Panc1 (cell line): Measurements from ENCODE around the gene DR1. TPM values are rescaled to one million over a fixed set of nuclear protein-coding genes. Genes with fewer than 3 reads are reported as not detected.

ENCODE experiments used
- ATAC-seq: fragments of 200-7000 bp; cut with Tn5 transposase; 2 replicates; pipeline ENCODE4 v1.9.1; 2020; ENCODE audit warnings: mild to moderate bottlenecking, moderate library complexity
- BruUV-seq: library from RNA; stranded (reverse); fragments of 400-500 nt; replicated peaks from 2 replicates; lab custom pipeline; 2021; lab: Mats Ljungman, UMichigan
- CTCF ChIA-PET: fragments of 300-600 bp; sonication (Branson Sonifier 250); formaldehyde crosslinking; loops from one replicate; lab custom pipeline; 2022; ENCODE audit warnings: antibody characterized with exemption; lab: Charles Lee
- POLR2A ChIA-PET: fragments of 300-600 bp; sonication (Branson Sonifier 250); formaldehyde crosslinking; loops from one replicate; lab custom pipeline; 2022; ENCODE audit warnings: antibody characterized with exemption; lab: Charles Lee
- DNase-seq: peaks from one replicate; pipeline ENCODE4 v3.0.0-alpha.2; 2010; ENCODE audit warnings: low read depth, low spot score
- H3K27ac ChIP-seq: 2 replicates; pipeline ENCODE4 v1.5.1; 2011; ENCODE audit warnings: mild to moderate bottlenecking, low read length, inconsistent platforms
- H3K27me3 ChIP-seq: fragments of 200-500 bp; sonication (Bioruptor generic); 2 replicates; pipeline ENCODE4 v1.6.0; 2014; ENCODE audit warnings: low read length, inconsistent platforms; ENCODE audit not compliant: control insufficient read depth, insufficient read depth
- H3K36me3 ChIP-seq: fragments of 200-500 bp; sonication (Bioruptor generic); 2 replicates; pipeline ENCODE4 v1.5.1; 2014; ENCODE audit warnings: inconsistent platforms, mild to moderate bottlenecking, low read length, moderate library complexity; ENCODE audit not compliant: control insufficient read depth, insufficient read depth
- H3K4me1 ChIP-seq: 2 replicates; pipeline ENCODE4 v1.5.1; 2011; ENCODE audit warnings: inconsistent platforms, mild to moderate bottlenecking, low read length, moderate library complexity; ENCODE audit not compliant: control insufficient read depth, insufficient read depth
- H3K4me3 ChIP-seq, 2 experiments: 2 replicates each; pipeline ENCODE4 v1.5.1; 2011 to 2012; ENCODE audit warnings: low read depth in 2 of 2, low read length in 2 of 2, mild to moderate bottlenecking in 2 of 2, inconsistent platforms in 1 of 2, moderate library complexity in 1 of 2
- H3K9me3 ChIP-seq: fragments of 200-500 bp; sonication (Bioruptor generic); 2 replicates; pipeline ENCODE4 v1.5.1; 2014; ENCODE audit warnings: low read depth, mild to moderate bottlenecking, inconsistent platforms, low read length, moderate library complexity; ENCODE audit not compliant: control insufficient read depth, insufficient read depth
- POLR2AphosphoS5 ChIP-seq: IDR thresholded peaks from 2 replicates; pipeline ENCODE4 v1.6.1; 2012; ENCODE audit warnings: mild to moderate bottlenecking, low read depth, low read length, moderate library complexity
- REST ChIP-seq, 2 experiments: IDR thresholded peaks; 2 replicates each; pipeline ENCODE4 v1.6.1; 2011 to 2012; ENCODE audit warnings: low read depth in 2 of 2, control low read depth in 1 of 2, low read length in 1 of 2, mild to moderate bottlenecking in 1 of 2, moderate library complexity in 1 of 2; ENCODE audit not compliant: insufficient read depth in 1 of 2
- SIN3A ChIP-seq: IDR thresholded peaks from 2 replicates; pipeline ENCODE4 v1.6.1; 2012; ENCODE audit warnings: low read depth, mild to moderate bottlenecking, low read length, moderate library complexity, borderline replicate concordance; ENCODE audit not compliant: insufficient read depth
- TCF7L2 ChIP-seq: IDR thresholded peaks from 2 replicates; pipeline ENCODE4 v1.6.1; 2011; ENCODE audit warnings: mild to moderate bottlenecking, low read depth, low read length, inconsistent platforms
- in situ Hi-C: cut with HindIII; loops from 2 replicates; pipeline ENCODE4 v1.10.0; 2016; ENCODE audit warnings: low sequenced_read_pairs, low pct_unique_long_range_greater_than_20kb
- intact Hi-C: fragments of 100-400 bp; cut with micrococcal nuclease; formaldehyde crosslinking; loops from one replicate; pipeline ENCODE4 v1.10.0; 2022; ENCODE audit not compliant: unreplicated experiment
- total RNA-seq: library from RNA; stranded (reverse); gene quantifications from one replicate; pipeline ENCODE4 v1.2.1, GENCODE V29; 2021; ENCODE audit not compliant: unreplicated experiment
- TF ChIP-seq, protein P1 (sequence below): fragments of 450-650 bp; IDR thresholded peaks from 2 replicates; pipeline ENCODE4 v1.5.1; 2017; ENCODE audit warnings: mild to moderate bottlenecking

DR1 gene
- total RNA-seq, 1 experiment from 2014 or later, result 39.0 TPM

DNA sequence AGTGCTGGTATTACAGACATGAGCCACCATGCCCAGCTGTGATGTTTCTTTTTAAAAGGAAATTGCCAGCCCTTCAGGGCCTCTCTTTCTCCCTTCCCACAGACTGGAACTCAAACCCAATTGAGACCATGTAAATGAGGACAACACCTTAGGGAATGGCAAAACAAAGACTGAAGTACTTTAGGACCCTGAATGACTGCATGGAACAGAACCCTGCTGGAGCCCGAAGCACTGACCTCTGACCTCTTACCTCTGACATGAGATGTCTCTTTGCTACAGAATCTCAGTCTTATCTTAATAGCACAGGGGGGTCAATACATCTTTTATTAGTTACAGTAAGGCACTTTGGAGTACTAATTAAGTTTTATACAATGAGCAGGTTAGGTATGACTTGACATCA lies 15.5 kb upstream of the DR1 start:
- DNase-seq, result no peak
- H3K36me3 ChIP-seq, result no peaks in the 10 kb centered on the region
- H3K4me3 ChIP-seq, result no peak overlapping the region
- no peaks in the 10 kb centered on the region for H3K4me1 ChIP-seq
- ATAC-seq, result no peak
- H3K27ac ChIP-seq, result no peak overlapping the region
- no peaks in the 10 kb centered on the region for H3K27me3 ChIP-seq
- CTCF ChIA-PET, result no interaction called here
- TF ChIP-seq POLR2AphosphoS5 (no peak), TCF7L2 (no peak), REST (IDR thresholded peaks at IDR 0.05; ENCODE audit: insufficient read depth in 1 of 2, low read depth in 2 of 2, low read length in 1 of 2) (no peak), SIN3A (no peak)
- TF ChIP-seq, protein P1, sequence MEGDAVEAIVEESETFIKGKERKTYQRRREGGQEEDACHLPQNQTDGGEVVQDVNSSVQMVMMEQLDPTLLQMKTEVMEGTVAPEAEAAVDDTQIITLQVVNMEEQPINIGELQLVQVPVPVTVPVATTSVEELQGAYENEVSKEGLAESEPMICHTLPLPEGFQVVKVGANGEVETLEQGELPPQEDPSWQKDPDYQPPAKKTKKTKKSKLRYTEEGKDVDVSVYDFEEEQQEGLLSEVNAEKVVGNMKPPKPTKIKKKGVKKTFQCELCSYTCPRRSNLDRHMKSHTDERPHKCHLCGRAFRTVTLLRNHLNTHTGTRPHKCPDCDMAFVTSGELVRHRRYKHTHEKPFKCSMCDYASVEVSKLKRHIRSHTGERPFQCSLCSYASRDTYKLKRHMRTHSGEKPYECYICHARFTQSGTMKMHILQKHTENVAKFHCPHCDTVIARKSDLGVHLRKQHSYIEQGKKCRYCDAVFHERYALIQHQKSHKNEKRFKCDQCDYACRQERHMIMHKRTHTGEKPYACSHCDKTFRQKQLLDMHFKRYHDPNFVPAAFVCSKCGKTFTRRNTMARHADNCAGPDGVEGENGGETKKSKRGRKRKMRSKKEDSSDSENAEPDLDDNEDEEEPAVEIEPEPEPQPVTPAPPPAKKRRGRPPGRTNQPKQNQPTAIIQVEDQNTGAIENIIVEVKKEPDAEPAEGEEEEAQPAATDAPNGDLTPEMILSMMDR, result no peak
- BruUV-seq, result no TSS peak
- intact Hi-C loops (no loop called here), in situ Hi-C loops (no loop called here)
- H3K9me3 ChIP-seq, result no peaks in the 10 kb centered on the region
- POLR2A ChIA-PET, result no interaction called here

GRCh38 chr1:93330617-93331016 lies 15.1 kb upstream of the DR1 start:
- in situ Hi-C loops (no loop called here), intact Hi-C loops (no loop called here)
- no peaks in the 10 kb centered on the region for H3K9me3 ChIP-seq
- ATAC-seq (no peak), DNase-seq (no peak)
- ChIA-PET POLR2A (no interaction called here), CTCF (no interaction called here)
- TF ChIP-seq REST (IDR thresholded peaks at IDR 0.05; ENCODE audit: insufficient read depth in 1 of 2, low read depth in 2 of 2, low read length in 1 of 2) (no peak), SIN3A (no peak), TCF7L2 (no peak), POLR2AphosphoS5 (no peak)
- TF ChIP-seq, protein P1, result no peak
- H3K27me3 ChIP-seq, result no peaks in the 10 kb centered on the region
- no peaks in the 10 kb centered on the region for H3K4me1 ChIP-seq
- no peak overlapping the region for H3K4me3 ChIP-seq
- H3K36me3 ChIP-seq, result no peaks in the 10 kb centered on the region
- BruUV-seq, result no TSS peak
- no peak overlapping the region for H3K27ac ChIP-seq
